ENCODE measurements around the gene KRT85. TPM values are rescaled to one million over a fixed set of nuclear protein-coding genes. Genes with fewer than 3 reads are reported as not detected.

KRT85 gene
- total RNA-seq, 2 donors from 2014 or later = not detected

- ATAC-seq = no peak
These were observed 46.4 kb downstream of the KRT85 start, which contains the start of gene KRT83 for GRCh38 chr12:52320784-52321400. Gene KRT83, minus strand, starts transcription at chr12:52321398. Its CDS starts 63 bp downstream, at chr12:52321335.

GRCh38 chr12:52319097-52319496 is 48.2 kb downstream of the KRT85 start:
- intact Hi-C loops (cut with DNase I) = no loop called here
- TF ChIP-seq POLR2A (IDR thresholded peaks at IDR 0.05) (no peak), CTCF (IDR thresholded peaks at IDR 0.05) (peak in 4 of 7 experiments; percentile 5 to 27 (median 18))

More at GRCh38 chr12:52320784-52321400, 46.4 kb downstream of the KRT85 start, which contains the start of gene KRT83:
- WGBS, 2 donors = 56 to 78% methylated on average over 14 to 35 of the region's 35 CpGs
- intact Hi-C loops (cut with DNase I) = loop anchor here (5.0 kb wide), 1 partner anchor 164 kb away; no protein-coding TSS in a partner anchor
- no peaks in the 10 kb centered on the region for H3K36me3 ChIP-seq (replicated peaks in 1 of 2; ENCODE audit: insufficient read depth in 1 of 2, low read depth in 2 of 2)
- H3K27ac ChIP-seq = no peak within 1 kb of the TSS
- H3K9me3 ChIP-seq = no peaks in the 10 kb centered on the region
- no peak for DNase-seq
- no peaks in the 10 kb centered on the region for H3K4me1 ChIP-seq
- H3K4me3 ChIP-seq = no peak within 1 kb of the TSS
- no peaks in the 10 kb centered on the region for H3K27me3 ChIP-seq
- TF ChIP-seq CTCF (IDR thresholded peaks at IDR 0.05) = no peak
- no peak for TF ChIP-seq POLR2A (IDR thresholded peaks at IDR 0.05)

GRCh38 chr12:52318241-52318990 is 48.9 kb downstream of the KRT85 start:
- Histone ChIP-seq H3K4me3 (no peak overlapping the region), H3K9me3 (no peaks in the 10 kb centered on the region), H3K36me3 (replicated peaks in 1 of 2; ENCODE audit: insufficient read depth in 1 of 2, low read depth in 2 of 2) (no peaks in the 10 kb centered on the region), H3K27ac (no peak overlapping the region), H3K4me1 (no peaks in the 10 kb centered on the region), H3K27me3 (no peaks in the 10 kb centered on the region)
- intact Hi-C loops (cut with DNase I) = no loop called here
- WGBS, 2 donors = 78 to 82% methylated on average over 11 of the region's 11 CpGs
- no peak for TF ChIP-seq CTCF (IDR thresholded peaks at IDR 0.05)
- no peak for ATAC-seq
- no peak for DNase-seq

More at GRCh38 chr12:52319097-52319496, 48.2 kb downstream of the KRT85 start:
- ATAC-seq = peak; percentile 47
- Histone ChIP-seq H3K27me3 (no peaks in the 10 kb centered on the region), H3K4me3 (no peak overlapping the region), H3K9me3 (no peaks in the 10 kb centered on the region), H3K27ac (no peak overlapping the region), H3K36me3 (replicated peaks in 1 of 2; ENCODE audit: insufficient read depth in 1 of 2, low read depth in 2 of 2) (no peaks in the 10 kb centered on the region), H3K4me1 (no peaks in the 10 kb centered on the region)
- WGBS, 2 donors = 67% methylated on average over 5 to 11 of the region's 11 CpGs
- DNase-seq = peak in 2 of 4 donors; percentile 22 to 48

GRCh38 chr12:52317468-52318052 is 49.7 kb downstream of the KRT85 start:
- DNase-seq (no peak), ATAC-seq (no peak)
- Histone ChIP-seq H3K9me3 (no peaks in the 10 kb centered on the region), H3K27ac (no peak overlapping the region), H3K27me3 (no peaks in the 10 kb centered on the region), H3K36me3 (replicated peaks in 1 of 2; ENCODE audit: insufficient read depth in 1 of 2, low read depth in 2 of 2) (no peaks in the 10 kb centered on the region), H3K4me3 (no peak overlapping the region), H3K4me1 (no peaks in the 10 kb centered on the region)
- intact Hi-C loops (cut with DNase I) = no loop called here
- no peak for TF ChIP-seq CTCF (IDR thresholded peaks at IDR 0.05)
- no peak for TF ChIP-seq POLR2A (IDR thresholded peaks at IDR 0.05)
- 71 to 74% methylated on average over 9 to 12 of the region's 12 CpGs for WGBS, 2 donors
